ENCODE measurements around the gene FAM221B.

Gene FAM221B

DNA sequence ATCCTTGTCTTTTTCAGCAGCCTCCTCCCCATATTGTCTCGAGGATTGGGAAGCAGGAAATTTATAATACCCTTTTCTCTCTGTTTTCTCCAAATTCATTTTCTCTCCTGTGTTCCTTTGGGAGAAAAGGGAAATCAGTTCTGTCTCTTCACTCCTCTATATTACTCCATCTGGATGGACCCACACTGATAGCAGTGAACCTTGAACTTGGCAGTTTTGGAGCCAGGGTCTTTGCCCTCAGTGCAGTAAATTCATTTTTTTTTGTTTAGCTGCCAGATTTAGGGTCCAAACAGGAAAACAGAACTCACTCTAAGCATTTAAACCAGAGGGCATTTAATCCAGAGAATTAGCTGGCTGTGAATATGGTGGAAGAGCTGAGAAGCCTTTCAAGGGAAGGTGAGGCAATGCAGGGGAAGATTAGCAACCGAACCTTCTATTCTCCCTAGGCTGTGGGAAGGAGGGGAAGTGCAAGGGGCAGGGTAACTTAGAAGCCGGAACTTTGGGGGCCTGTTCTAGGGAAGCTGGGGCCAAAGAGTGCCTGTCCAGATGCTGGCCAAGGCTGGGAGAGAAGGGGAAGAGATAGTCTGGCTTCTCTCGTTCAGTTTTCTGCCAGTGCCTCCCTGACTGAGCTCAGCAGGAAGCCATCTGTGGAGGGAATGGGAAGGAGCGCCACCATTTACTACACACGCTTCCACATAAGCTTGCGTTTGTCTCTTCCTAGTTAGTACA is 53.5 kb downstream of the FAM221B start:
- no peak for FAIRE-seq
- DNase-seq (ENCODE audit: insufficient read length, low spot score), result no peak
- TF ChIP-seq, protein P1, sequence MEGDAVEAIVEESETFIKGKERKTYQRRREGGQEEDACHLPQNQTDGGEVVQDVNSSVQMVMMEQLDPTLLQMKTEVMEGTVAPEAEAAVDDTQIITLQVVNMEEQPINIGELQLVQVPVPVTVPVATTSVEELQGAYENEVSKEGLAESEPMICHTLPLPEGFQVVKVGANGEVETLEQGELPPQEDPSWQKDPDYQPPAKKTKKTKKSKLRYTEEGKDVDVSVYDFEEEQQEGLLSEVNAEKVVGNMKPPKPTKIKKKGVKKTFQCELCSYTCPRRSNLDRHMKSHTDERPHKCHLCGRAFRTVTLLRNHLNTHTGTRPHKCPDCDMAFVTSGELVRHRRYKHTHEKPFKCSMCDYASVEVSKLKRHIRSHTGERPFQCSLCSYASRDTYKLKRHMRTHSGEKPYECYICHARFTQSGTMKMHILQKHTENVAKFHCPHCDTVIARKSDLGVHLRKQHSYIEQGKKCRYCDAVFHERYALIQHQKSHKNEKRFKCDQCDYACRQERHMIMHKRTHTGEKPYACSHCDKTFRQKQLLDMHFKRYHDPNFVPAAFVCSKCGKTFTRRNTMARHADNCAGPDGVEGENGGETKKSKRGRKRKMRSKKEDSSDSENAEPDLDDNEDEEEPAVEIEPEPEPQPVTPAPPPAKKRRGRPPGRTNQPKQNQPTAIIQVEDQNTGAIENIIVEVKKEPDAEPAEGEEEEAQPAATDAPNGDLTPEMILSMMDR (IDR thresholded peaks at IDR 0.05; ENCODE audit: insufficient read depth, missing control alignments), result no peak

DNA sequence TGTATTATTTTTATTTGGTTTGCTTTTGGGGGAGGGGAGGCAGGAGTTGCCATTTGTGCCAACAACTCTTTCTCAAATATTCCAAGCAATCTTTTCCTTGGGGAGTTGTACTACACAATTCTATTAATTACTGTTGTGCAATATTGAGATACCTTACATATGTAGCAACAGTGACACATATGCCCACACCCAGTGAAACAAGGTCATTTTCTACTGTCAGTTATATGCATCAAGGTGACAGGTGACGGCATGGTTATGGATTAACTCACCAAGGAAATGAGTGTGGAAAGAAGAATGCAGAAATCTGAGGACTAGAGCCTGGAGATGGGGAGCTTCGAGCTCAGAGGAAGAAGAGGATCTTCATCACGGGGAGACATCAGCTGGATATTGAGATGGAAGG is 56.6 kb downstream of the FAM221B start:
- no peak for FAIRE-seq
- DNase-seq (ENCODE audit: insufficient read length, low spot score), result no peak
- TF ChIP-seq, protein P1 (IDR thresholded peaks at IDR 0.05; ENCODE audit: insufficient read depth, missing control alignments), result no peak

DNA sequence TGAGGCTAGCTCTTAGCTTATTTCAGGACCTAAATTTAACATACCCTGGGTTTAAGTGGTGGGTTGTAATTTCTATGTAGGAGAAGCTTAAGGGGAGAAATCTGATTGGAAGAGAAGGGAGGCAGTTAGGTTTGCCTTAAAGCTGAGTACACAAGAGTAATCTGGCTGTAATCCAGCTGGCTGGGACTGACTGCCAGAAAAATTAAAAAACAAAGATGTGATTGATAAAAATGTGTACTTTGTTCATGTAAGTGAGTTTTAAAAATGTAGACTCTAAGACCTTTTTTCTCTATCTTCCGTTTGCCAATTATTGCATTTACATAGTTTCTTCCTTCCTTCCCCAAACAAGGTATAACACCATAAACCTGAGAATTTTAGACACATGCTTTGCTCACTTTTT is 57.0 kb downstream of the FAM221B start:
- TF ChIP-seq, protein P1 (IDR thresholded peaks at IDR 0.05; ENCODE audit: insufficient read depth, missing control alignments), result no peak
- no peak for DNase-seq (ENCODE audit: insufficient read length, low spot score)
- FAIRE-seq, result no peak

DNA sequence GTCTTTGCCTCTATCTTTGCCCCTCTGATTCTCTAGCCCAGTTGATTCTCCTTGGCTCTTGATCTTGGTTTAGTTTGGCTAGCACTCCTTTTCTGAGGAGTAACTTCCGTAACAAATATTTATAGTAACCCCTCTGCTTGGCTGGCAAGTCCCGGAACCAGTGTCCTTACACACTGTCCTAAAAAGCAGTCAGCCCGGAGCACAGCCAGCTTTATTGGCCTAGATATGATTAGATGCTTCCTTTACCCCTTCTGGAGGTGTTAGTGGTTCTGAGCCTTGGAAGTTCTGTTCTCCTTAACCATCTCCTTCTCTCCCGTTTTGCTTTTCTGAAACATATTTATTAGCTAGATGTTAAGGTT is 57.5 kb downstream of the FAM221B start:
- FAIRE-seq (no peak), DNase-seq (ENCODE audit: insufficient read length, low spot score) (no peak)
- TF ChIP-seq, protein P1 (IDR thresholded peaks at IDR 0.05; ENCODE audit: insufficient read depth, missing control alignments), result no peak

DNA sequence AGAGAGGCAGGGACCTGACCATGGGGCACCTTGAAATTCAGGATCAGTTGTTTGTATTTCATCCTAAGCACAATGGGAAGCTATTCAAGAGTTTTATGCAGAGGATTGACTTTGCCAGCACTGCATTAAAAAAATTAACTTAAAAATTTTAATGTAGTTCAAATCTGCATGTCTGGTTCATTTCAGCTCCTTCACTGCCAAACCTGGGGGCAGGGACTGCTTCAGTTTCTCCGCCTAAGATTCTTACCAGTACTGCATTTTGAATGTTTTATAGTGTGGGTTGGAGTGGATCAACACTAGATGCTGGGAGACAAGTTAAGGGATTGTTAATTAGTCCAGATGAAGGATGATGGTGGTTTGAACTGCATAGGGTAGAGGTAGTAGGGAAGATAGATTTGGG is 58.8 kb downstream of the FAM221B start:
- FAIRE-seq (no peak), DNase-seq (ENCODE audit: insufficient read length, low spot score) (no peak)
- TF ChIP-seq, protein P1 (IDR thresholded peaks at IDR 0.05; ENCODE audit: insufficient read depth, missing control alignments), result no peak

DNA sequence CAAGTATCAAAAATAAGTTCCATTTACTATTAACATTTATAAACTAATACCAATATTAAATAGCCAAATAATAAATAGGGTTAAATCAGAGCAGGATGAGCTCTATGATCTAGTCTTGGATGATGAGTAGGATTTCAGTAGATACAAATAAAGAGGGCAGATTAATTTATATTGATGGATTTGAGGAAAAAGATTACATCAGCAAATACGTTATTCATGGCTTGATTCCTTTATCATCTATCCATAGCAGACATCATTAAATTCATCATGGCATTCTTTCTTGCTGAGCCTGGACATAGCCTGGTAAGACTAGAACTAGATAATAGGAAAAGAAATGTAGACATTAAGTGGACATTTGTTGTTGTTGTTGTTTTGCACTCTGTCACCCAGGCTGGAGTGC is 61.1 kb downstream of the FAM221B start:
- FAIRE-seq (no peak), DNase-seq (ENCODE audit: insufficient read length, low spot score) (no peak)
- TF ChIP-seq, protein P1 (IDR thresholded peaks at IDR 0.05; ENCODE audit: insufficient read depth, missing control alignments), result no peak

DNA sequence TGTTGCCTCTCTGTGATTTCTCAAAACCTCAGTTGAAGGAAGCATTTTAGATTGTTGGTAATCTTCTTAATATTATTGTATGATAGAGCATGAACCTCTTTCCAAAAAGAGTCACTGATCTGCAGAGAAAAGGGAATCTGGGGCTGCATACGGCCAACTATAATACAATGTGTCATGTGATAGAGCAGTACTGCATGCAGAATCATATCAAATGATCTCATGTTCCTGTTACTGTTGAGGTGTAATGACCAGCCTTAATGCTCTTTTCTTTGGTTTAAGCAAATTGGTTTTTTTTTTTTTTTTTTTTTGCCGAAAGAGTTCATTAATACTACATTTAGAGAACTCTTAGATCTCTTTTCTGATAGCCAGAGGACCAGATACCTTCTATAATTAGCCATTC is 61.5 kb downstream of the FAM221B start:
- TF ChIP-seq, protein P1 (IDR thresholded peaks at IDR 0.05; ENCODE audit: insufficient read depth, missing control alignments), result no peak
- DNase-seq (ENCODE audit: insufficient read length, low spot score) (no peak), FAIRE-seq (no peak)

Measured in D721Med (cell line).